Stimulated activated CD4-positive, alpha-beta T cell treated with anti-CD3 and anti-CD28 coated beads, Interleukin-12 subunit alpha, Interleukin-12 subunit beta, amount 100 ng/mL, for 48 hours (primary cell): Measurements from ENCODE around the gene GATB.

ENCODE experiments used
- DNase-seq, 3 donors: peaks; one replicate each; pipeline ENCODE4 v3.0.0-alpha.2; 2020; ENCODE audit warnings: low read depth in 2 of 3, low spot score in 1 of 3

The GATB gene

GRCh38 chr4:151675411-151675971, 85.3 kb downstream of the GATB start:
- DNase-seq: no peak

- DNase-seq: no peak
These were observed 85.9 kb downstream of the GATB start for GRCh38 chr4:151674804-151675391.

- DNase-seq: no peak
These were observed 86.8 kb downstream of the GATB start for GRCh38 chr4:151673908-151674520.

GRCh38 chr4:151672996-151673395, 87.8 kb downstream of the GATB start:
- DNase-seq: no peak

GRCh38 chr4:151671541-151672059, 89.2 kb downstream of the GATB start:
- DNase-seq: no peak

- no peak for DNase-seq
These were observed 90.0 kb downstream of the GATB start for GRCh38 chr4:151670843-151671242.

- no peak for DNase-seq
These were observed 90.8 kb downstream of the GATB start for GRCh38 chr4:151669990-151670389.

- DNase-seq: no peak
These were observed 92.0 kb downstream of the GATB start for GRCh38 chr4:151668689-151669402.

- no peak for DNase-seq
These were observed 93.1 kb downstream of the GATB start for GRCh38 chr4:151667666-151668065.

- DNase-seq: no peak
These were observed 93.8 kb downstream of the GATB start for GRCh38 chr4:151667048-151667447.

GRCh38 chr4:151666501-151666900, 94.3 kb downstream of the GATB start:
- DNase-seq: no peak

GRCh38 chr4:151665785-151666127, 95.1 kb downstream of the GATB start:
- no peak for DNase-seq

- DNase-seq: no peak
These were observed 95.6 kb downstream of the GATB start for GRCh38 chr4:151665022-151665784.

GRCh38 chr4:151664289-151664688, 96.5 kb downstream of the GATB start:
- DNase-seq: no peak

- no peak for DNase-seq
These were observed 97.7 kb downstream of the GATB start for GRCh38 chr4:151663109-151663508.

- DNase-seq: no peak
These were observed 98.9 kb downstream of the GATB start for GRCh38 chr4:151661873-151662272.

GRCh38 chr4:151660676-151661075, 100.1 kb downstream of the GATB start:
- no peak for DNase-seq

GRCh38 chr4:151659601-151660364, 101.0 kb downstream of the GATB start:
- DNase-seq: no peak

- no peak for DNase-seq
These were observed 101.7 kb downstream of the GATB start for GRCh38 chr4:151658959-151659600.

- no peak for DNase-seq
These were observed 102.9 kb downstream of the GATB start for GRCh38 chr4:151657896-151658295.
